ENCODE measurements around the gene FGD4.

GRCh38 chr12:32457251-32458025, 58.1 kb downstream of the FGD4 start:
- TF ChIP-seq EP300 (IDR thresholded peaks at IDR 0.05; ENCODE audit: borderline replicate concordance) (no peak), RAD21 (IDR thresholded peaks at IDR 0.05; ENCODE audit: low read depth) (no peak), YY1 (IDR thresholded peaks at IDR 0.05; ENCODE audit: low read depth) (no peak), TAF1 (IDR thresholded peaks at IDR 0.05; ENCODE audit: low read depth) (no peak), USF1 (IDR thresholded peaks at IDR 0.05) (no peak), CEBPB (IDR thresholded peaks at IDR 0.05) (no peak), FOXM1 (IDR thresholded peaks at IDR 0.05; ENCODE audit: borderline replicate concordance, low read depth) (no peak), MAX (IDR thresholded peaks at IDR 0.05) (no peak), CREB1 (IDR thresholded peaks at IDR 0.05; ENCODE audit: low read depth) (no peak), REST (IDR thresholded peaks at IDR 0.05; ENCODE audit: low read depth) (no peak), TEAD4 (IDR thresholded peaks at IDR 0.05) (no peak), TCF12 (IDR thresholded peaks at IDR 0.05; ENCODE audit: low read depth) (no peak)
